NCI-H1436 treated with DMSO at 0.1 percent for 48 hours (cell line): Measurements from ENCODE around the gene ACTBL2.

Experiments
- DNase-seq: peaks from one replicate; lab custom pipeline; 2025; lab: John Stamatoyannopoulos, UW

The ACTBL2 gene

DNA sequence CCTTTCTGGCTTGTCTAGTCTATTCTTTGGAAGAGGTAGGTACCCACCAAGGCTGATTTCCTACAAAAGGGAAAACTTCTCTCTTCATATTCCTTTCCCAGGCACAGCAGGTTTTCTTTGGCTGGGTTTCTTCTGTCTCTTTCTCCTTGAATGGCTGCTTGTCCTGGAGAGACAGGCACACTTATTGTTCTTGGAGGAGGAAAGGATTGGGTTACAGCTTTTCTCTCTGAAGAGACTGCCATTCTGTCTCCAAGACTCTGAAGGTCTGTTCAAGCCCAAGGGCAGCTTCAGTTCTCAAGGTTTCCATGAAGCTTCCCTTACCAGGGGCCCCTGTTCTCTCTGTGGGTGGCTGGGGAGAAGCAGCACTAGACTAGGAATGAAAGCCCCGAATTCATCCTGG, 33.9 kb downstream of the ACTBL2 start:
- DNase-seq, result no peak

DNA sequence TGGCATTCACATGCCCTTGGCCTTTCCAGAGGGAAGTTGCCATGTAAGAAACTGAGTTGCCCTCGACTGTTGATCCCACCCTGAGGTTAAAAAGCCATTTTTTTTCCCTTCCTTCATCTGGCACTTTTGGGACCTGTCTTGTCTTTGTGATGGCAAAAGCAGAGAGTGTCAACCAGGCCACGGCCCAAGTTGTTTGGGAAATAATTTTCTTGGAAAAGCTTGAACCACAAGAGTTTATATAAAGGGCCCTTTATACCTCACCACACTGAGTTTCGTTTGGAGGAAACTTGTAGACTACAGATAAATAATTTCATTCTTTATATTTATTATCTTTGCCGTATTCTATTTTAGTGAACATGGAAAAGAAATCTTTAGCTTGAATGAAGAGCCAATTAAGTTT, 34.3 kb downstream of the ACTBL2 start:
- no peak for DNase-seq

DNA sequence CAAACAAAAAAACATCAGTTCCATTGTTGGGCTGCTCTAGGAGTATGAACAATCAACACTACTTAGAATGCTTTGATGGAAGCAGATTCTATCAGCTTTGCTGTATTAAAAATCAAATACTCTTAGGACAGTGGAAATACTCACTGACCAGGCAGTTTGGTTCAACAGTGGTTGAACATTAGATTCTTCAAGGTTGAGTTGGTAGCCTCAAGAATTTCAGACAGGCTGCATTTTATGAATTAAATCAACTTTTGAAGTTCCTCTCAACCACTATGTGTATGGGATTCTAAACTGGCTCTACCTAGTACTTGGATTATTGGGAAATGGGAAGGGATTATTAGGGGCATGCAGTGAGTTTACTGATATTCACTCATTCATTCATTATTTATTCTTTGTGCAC, 35.0 kb downstream of the ACTBL2 start:
- DNase-seq, result no peak

DNA sequence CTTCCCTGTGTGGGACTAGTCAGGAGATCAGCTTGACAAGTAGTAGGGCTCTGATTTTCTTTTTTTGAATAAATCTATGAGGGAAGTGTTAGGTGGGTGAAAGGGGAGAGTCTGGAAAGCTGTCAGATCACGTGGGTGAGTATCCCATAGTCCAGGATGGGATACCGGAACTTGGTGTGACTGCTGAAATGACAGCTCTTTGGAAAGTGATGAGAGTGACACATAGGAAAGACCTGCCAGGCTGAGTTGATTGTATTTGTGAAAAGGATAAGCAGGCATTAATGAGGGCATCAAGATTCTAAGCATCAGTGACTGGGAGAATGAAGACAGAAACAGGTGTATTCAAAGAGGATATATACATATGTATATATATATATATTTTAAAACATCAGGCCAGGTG, 35.6 kb downstream of the ACTBL2 start:
- DNase-seq, result no peak

DNA sequence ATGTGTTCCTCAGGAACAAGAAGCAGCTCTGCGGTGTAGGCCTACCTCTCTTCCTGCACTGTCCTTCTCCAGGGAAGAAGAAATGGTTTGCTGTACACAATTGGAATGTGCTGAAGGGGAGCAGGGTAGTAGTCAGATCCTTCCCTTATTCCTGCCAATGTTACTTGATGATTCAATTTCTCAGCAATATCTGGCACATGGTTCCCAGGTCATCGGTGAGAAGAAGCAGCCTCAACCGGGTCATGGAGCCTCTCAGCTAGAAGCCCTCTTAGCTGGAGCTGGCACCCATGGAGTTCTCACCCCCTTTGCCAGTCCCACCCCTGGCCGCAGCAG, 36.9 kb downstream of the ACTBL2 start:
- no peak for DNase-seq

DNA sequence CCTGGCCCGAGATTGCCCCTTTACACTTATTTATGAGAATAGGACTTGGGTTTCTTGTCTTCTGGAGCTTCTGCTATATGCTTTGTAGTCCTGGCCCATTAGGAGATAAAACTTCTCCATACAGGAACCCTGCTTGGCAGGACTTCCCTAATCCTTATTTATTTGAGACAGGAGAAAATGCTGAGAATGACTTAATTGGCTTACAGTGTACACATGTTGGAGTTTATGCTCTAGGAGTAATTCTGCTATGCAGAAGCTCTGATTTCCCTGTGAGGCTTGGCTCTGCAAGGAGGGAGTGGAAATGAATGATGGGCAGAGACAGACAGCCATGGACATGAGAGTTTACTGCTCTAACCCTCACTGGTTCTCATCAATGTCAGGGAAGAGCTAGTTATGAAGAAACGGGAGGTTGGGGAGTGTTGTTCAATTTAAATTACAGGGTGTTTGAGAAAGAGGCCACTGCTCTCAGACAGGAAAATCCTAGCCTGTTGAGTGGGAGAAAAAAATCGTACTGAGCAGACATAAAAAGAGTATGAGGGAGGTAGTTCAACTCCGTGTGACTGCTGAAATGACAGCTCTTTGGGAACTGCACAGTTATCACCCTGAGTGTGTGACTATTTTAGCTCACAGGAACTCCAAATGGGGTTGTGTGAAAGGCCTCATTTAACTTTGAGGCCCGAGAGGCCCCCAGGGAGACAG, 37.5 kb downstream of the ACTBL2 start:
- no peak for DNase-seq

DNA sequence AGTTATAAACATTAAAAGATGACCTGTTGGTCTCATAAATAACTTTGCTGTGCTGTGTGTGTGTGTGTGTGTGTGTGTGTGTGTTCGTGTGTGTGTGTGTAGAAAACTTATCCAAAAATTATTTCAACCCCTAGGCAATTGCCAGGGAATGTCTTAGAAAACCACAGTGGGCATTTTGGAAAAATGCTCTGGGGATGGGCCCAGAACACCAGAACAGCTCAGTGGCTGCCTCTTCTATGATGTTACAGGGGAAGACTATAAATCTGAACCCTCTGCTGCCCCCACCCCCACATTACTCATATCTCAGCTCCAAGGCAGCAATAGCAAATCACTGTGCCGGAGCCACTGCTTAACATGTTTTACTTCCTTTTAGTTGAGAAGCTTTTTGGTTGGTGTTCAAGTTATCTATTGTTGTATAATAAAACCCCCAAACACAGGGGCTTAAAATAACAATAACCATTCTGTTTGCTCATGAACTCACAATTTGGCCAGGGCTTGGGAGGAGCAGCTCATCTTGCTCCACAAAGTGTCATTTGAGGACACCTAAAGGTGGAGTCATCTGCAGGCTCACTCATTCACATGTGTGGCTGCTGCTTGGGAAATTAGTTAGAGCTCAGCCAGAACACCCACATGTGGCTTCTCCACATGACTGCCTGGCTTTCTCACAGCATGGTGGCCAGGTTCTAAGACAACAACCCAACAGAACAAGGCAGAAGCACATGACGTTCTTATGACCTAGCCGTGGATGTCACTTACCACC, 40.4 kb downstream of the ACTBL2 start:
- DNase-seq, result no peak

DNA sequence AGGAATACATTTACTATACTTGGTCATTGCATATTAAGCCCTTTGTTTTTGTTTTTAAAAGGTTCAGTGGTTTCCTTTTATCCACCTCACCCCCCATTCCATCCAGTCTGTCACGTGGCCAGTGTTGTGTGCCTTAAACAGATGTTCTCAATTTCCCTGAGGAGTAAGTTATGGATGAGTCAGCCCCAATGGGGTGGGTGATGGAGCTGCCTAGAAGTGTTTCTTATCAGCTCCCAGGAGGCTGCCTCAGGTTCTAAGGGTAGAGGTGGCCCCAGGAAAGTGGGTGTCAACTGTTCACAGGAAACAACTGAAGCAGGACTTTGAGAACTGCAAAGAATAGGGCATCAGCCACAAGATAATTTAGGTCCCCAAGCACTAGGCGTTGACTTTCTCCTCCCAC, 41.1 kb downstream of the ACTBL2 start:
- DNase-seq, result no peak

DNA sequence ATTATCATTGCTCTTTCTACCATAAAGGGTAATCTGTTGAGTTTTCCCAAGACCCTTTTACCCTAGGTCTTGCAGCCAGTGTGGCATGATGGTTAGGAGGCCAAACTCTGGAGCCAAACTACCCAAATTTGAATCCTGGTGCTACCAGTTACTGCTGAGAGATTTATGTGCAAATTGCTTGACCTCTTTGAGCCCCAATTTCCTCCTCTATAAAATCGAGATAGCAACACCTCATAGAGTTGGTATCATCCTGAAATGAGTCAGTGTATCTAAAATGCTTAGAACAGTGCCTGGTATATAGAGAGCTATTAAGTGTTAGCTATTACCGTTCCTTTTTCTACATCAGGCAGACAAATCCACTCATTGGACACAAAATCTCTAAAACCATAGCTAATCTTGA, 43.0 kb downstream of the ACTBL2 start:
- DNase-seq, result no peak

DNA sequence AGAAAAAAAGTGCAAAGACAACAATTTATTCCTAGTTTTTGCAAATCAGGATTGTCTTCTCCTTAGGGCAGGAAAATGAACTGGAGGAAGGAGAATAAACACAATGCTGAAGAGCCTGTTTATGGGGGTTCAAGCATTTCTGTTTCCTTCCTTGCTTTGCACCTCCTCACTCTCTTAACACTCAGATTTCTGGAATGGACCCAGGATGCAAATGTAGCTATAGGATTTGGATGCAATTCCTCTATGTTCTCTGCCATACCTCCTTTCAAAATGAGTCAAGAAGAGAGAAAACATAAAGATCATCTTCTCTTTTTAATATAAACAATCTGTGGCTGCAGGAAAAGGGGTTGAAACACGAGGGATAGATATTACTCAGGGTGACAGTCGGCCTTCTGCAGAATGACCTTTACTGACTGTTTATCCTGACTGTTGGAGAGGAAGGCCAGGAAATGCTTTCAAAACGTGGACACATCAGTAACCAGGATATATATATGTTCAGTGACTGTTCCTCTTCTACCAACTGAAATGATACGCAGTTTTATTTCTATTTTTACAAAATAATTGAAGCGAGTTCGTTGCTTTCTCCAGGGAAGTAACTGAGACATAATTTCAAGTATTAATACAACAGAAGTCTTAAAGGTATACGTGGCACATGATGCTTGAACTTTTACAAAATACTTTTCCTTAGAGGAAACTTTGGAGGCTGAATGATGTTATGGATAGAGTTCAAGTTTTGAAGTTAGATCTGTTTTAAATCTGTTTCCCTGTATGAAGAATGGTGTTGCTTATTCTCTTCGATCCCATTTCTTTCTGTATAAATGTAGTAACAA, 44.4 kb downstream of the ACTBL2 start:
- DNase-seq, result no peak

DNA sequence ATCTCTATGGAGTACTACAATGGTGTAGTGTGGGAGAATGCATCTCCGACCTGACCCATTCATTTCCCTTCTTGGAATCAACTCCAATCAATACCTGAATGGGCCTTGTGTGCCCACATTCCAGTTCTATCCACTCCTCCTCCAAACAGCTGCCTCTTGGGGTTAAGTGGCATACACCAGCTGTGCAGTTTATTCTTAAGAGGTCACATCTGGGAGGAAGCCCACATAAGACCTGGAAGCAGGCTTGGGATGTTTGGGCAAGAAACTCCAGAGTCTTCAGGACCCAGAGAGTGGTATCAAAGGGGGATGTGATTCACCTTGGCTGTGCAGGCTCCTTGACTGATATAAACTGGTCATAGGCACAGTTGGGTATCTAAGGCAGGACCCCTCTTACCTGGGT, 46.0 kb downstream of the ACTBL2 start:
- no peak for DNase-seq

DNA sequence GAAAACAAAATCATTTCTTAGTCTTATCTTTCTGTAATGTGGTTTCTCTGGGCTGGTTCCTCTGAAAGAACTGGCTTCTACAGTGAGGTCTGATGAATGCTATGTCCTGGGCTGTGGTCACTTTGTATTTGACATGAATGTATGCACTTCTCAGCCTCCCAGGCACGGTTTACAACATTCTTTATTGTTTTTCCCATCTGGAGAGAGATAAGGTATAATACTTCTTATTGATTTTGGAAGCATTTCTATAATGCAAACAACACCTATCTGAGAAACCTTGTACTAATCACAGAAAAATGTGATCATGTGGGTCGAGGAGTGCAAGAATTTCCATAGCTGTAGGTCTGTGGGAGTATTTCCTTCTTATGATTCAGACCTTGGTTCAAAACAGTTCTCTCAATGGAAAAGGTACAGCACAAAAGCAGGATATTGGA, 46.9 kb downstream of the ACTBL2 start:
- no peak for DNase-seq

DNA sequence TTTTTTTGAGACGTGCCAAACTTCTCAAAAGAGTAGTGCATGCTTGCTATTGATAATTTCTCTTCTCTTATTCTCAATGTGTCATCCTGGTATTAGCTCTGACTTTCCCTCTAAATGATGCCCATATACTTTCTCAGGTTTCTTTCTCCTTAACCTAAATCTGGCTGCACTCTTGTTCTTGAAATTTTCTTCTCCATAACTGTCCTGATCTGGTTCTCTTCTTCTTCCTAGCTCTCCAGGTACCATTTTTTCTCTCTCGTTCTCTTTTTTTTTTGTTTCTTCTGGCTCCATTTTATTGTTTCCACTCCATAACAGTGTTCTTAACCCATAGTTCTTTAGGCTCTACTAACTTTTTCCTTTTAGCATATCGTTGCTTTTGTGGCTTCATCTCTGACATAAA, 47.9 kb downstream of the ACTBL2 start:
- DNase-seq, result no peak

DNA sequence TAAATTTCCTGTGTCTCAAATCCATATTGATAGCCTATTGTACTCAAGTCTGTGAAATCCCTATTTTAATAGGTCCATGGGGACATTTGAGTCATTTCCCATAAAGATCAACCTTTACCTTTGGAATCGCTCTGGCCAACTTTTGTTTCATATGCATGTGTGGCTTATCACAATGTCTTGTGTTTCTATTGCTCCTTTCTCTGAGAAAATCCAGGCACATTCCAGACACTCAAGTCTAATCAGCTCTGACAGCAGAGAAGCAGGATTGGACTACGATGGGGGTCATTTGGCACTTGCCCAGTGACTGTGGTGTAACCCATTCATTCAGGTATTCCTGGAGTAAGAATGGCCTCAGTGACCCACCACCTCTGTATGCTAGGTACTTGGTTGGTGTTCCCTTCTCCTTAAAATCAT, 48.4 kb downstream of the ACTBL2 start:
- no peak for DNase-seq

DNA sequence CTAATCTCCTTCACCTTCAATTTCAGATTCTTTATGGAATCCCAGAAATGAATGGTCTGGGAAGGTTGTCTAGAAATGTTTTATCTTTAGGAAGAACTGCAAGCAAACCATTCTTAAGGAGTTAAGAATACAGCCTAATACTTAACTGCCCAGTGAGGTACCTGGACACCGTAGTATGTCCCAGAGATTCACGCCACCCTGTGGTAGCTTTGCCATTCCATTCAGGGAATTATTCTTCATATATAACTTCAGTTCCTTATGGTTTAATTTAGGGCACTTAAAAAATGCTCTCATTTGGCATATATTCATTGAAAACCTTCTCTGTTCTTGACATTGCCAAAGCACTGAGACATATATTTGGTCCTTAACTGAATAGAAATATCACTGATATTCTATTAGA, 49.7 kb downstream of the ACTBL2 start:
- DNase-seq, result no peak

DNA sequence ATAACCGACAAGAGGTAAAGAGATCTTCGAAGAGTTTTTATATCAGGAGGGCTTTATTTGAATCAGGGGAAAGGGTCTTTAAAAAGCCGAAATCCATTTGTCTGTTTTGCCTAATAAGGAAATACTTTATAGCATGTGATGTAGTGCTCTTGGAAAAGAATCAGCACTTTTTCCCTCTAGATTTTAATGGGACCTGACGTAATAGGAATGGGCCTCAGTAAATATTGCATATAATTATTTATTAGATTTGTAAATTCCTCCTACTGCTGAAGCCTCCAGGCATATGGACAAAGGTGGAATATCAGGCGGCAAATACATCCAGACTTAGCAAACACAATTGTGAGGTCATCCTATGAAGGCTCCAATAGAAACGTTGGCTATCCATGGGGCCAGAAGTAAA, 50.9 kb downstream of the ACTBL2 start:
- DNase-seq, result no peak
